Mucosa of rectum (tissue), 2 donors: Measurements from ENCODE around the gene ROR2.
"Not testable (repeated sequence)": the region's sequence is repeated elsewhere in the genome, so short reads cannot be mapped to it uniquely, and the experiment has no call there.

Experiments used
- H3K27ac ChIP-seq, 2 donors: one replicate each; pipeline ENCODE4 v1.7.0; 2013; ENCODE audit warnings: inconsistent platforms in 2 of 2, low read depth in 2 of 2, low read length in 2 of 2
- H3K27me3 ChIP-seq, 2 donors: one replicate each; pipeline ENCODE4 v1.7.0; 2013; ENCODE audit warnings: low read length in 2 of 2; ENCODE audit not compliant: control insufficient read depth in 2 of 2, insufficient read depth in 2 of 2
- H3K36me3 ChIP-seq, 2 donors: one replicate each; pipeline ENCODE4 v1.7.0; 2013; ENCODE audit warnings: low read length in 2 of 2; ENCODE audit not compliant: control insufficient read depth in 2 of 2, insufficient read depth in 2 of 2
- H3K4me1 ChIP-seq, 2 donors: one replicate each; pipeline ENCODE4 v1.7.0; 2013; ENCODE audit warnings: low read length in 2 of 2, mild to moderate bottlenecking in 1 of 2; ENCODE audit not compliant: control insufficient read depth in 2 of 2, insufficient read depth in 2 of 2
- H3K4me3 ChIP-seq, 2 donors: one replicate each; pipeline ENCODE4 v1.7.0; 2013; ENCODE audit warnings: low read length in 2 of 2
- H3K9ac ChIP-seq, 2 donors: one replicate each; pipeline ENCODE4 v1.7.0; 2013; ENCODE audit warnings: low read length in 2 of 2, low read depth in 1 of 2, mild to moderate bottlenecking in 1 of 2
- H3K9me3 ChIP-seq, 2 donors: one replicate each; pipeline ENCODE4 v1.7.0; 2013; ENCODE audit warnings: low read length in 2 of 2; ENCODE audit not compliant: control insufficient read depth in 2 of 2
- donor health status: healthy.
- donor health status: Normal muscosa, but diverticular disease.

Gene ROR2

GRCh38 chr9:91793371-91793770 lies 156.7 kb downstream of the ROR2 start:
- H3K36me3 ChIP-seq, H3K4me3 ChIP-seq, H3K4me1 ChIP-seq, H3K9me3 ChIP-seq, H3K27ac ChIP-seq, H3K27me3 ChIP-seq, H3K9ac ChIP-seq: not testable (repeated sequence)

- Histone ChIP-seq H3K27ac (no peak overlapping the region), H3K4me3 (no peak overlapping the region), H3K27me3 (no peaks in the 10 kb centered on the region), H3K4me1 (peaks cover 0 to 5% of the 10 kb centered on the region in 2 donors), H3K9ac (no peak overlapping the region), H3K36me3 (no peaks in the 10 kb centered on the region), H3K9me3 (no peaks in the 10 kb centered on the region)
Observed at GRCh38 chr9:91790917-91791316, 159.1 kb downstream of the ROR2 start.

GRCh38 chr9:91789941-91790340 lies 160.1 kb downstream of the ROR2 start:
- Histone ChIP-seq H3K9me3 (no peaks in the 10 kb centered on the region), H3K27ac (no peak overlapping the region), H3K4me1 (no peaks in the 10 kb centered on the region)

GRCh38 chr9:91787931-91788330 lies 162.1 kb downstream of the ROR2 start:
- no peak overlapping the region for H3K27ac ChIP-seq
- H3K4me3 ChIP-seq = no peak overlapping the region
- H3K4me1 ChIP-seq = no peaks in the 10 kb centered on the region
- H3K9me3 ChIP-seq = no peaks in the 10 kb centered on the region
- H3K9ac ChIP-seq = no peak overlapping the region
- no peaks in the 10 kb centered on the region for H3K36me3 ChIP-seq
- no peaks in the 10 kb centered on the region for H3K27me3 ChIP-seq

More at GRCh38 chr9:91789941-91790340, 160.1 kb downstream of the ROR2 start:
- H3K4me3 ChIP-seq = no peak overlapping the region
- H3K27me3 ChIP-seq = no peaks in the 10 kb centered on the region
- H3K36me3 ChIP-seq = no peaks in the 10 kb centered on the region
- H3K9ac ChIP-seq = no peak overlapping the region

- H3K9ac ChIP-seq = no peak overlapping the region
- no peak overlapping the region for H3K4me3 ChIP-seq
- H3K4me1 ChIP-seq = no peaks in the 10 kb centered on the region
- no peaks in the 10 kb centered on the region for H3K9me3 ChIP-seq
- no peaks in the 10 kb centered on the region for H3K27me3 ChIP-seq
- H3K27ac ChIP-seq = no peak overlapping the region
- H3K36me3 ChIP-seq = no peaks in the 10 kb centered on the region
Observed at GRCh38 chr9:91786132-91786896, 163.7 kb downstream of the ROR2 start.

- Histone ChIP-seq H3K27ac (no peak overlapping the region), H3K36me3 (no peaks in the 10 kb centered on the region), H3K4me3 (no peak overlapping the region), H3K27me3 (no peaks in the 10 kb centered on the region), H3K4me1 (no peaks in the 10 kb centered on the region), H3K9me3 (no peaks in the 10 kb centered on the region), H3K9ac (no peak overlapping the region)
Observed at GRCh38 chr9:91785447-91785842, 164.6 kb downstream of the ROR2 start.

- Histone ChIP-seq H3K36me3 (no peaks in the 10 kb centered on the region), H3K9me3 (no peaks in the 10 kb centered on the region), H3K27me3 (no peaks in the 10 kb centered on the region), H3K4me3 (no peak overlapping the region), H3K4me1 (no peaks in the 10 kb centered on the region), H3K27ac (no peak overlapping the region), H3K9ac (no peak overlapping the region)
Observed at GRCh38 chr9:91784673-91785446, 165.2 kb downstream of the ROR2 start.

- no peak overlapping the region for H3K4me3 ChIP-seq
- no peak overlapping the region for H3K9ac ChIP-seq
- no peaks in the 10 kb centered on the region for H3K36me3 ChIP-seq
- H3K27ac ChIP-seq = no peak overlapping the region
- no peaks in the 10 kb centered on the region for H3K27me3 ChIP-seq
- H3K4me1 ChIP-seq = no peaks in the 10 kb centered on the region
- H3K9me3 ChIP-seq = no peaks in the 10 kb centered on the region
Observed at GRCh38 chr9:91783876-91784672, 166.0 kb downstream of the ROR2 start.

- Histone ChIP-seq H3K27ac (no peak overlapping the region), H3K9ac (no peak overlapping the region), H3K9me3 (no peaks in the 10 kb centered on the region), H3K36me3 (no peaks in the 10 kb centered on the region), H3K4me1 (no peaks in the 10 kb centered on the region), H3K4me3 (no peak overlapping the region), H3K27me3 (no peaks in the 10 kb centered on the region)
Observed at GRCh38 chr9:91783411-91783810, 166.6 kb downstream of the ROR2 start.

GRCh38 chr9:91782708-91783214 lies 167.3 kb downstream of the ROR2 start:
- no peaks in the 10 kb centered on the region for H3K4me1 ChIP-seq
- H3K27ac ChIP-seq = no peak overlapping the region
- H3K9me3 ChIP-seq = no peaks in the 10 kb centered on the region
- no peaks in the 10 kb centered on the region for H3K36me3 ChIP-seq
- H3K4me3 ChIP-seq = no peak overlapping the region
- no peak overlapping the region for H3K9ac ChIP-seq
- no peaks in the 10 kb centered on the region for H3K27me3 ChIP-seq
